Measurements from ENCODE around the gene PGLYRP2.

DNA sequence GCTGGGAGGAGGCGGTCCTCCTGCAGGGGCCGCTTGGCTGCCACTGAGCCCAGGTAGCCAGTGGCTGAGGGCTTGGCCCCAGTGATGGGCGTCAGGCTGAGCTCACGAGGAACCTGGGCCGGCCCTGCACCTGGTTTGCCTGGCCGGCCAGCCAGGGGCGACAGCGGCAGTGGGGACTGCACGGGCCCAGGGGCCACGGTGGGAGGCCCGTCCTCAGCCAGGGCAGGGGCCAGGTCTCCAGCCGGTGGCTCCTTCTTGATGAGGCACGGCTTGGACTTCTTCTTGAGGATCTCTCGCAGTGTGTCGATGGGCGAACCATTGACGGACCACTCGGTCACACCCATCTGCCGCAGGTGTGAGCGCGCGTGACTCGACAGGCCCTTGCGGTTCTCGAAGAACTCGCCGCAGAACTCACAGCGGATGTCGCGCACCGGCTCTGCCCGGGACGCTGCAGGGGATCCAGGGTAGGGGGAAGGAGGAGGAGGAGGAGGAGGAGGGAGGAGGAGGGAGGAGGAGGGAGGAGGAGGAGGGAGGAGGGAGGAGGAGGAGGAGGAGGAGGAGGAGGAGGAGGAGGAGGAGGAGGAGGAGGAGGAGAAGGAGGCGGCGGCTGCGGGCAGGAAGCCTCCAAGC lies 53.9 kb downstream of the PGLYRP2 start:
- TF ChIP-seq, protein P1, sequence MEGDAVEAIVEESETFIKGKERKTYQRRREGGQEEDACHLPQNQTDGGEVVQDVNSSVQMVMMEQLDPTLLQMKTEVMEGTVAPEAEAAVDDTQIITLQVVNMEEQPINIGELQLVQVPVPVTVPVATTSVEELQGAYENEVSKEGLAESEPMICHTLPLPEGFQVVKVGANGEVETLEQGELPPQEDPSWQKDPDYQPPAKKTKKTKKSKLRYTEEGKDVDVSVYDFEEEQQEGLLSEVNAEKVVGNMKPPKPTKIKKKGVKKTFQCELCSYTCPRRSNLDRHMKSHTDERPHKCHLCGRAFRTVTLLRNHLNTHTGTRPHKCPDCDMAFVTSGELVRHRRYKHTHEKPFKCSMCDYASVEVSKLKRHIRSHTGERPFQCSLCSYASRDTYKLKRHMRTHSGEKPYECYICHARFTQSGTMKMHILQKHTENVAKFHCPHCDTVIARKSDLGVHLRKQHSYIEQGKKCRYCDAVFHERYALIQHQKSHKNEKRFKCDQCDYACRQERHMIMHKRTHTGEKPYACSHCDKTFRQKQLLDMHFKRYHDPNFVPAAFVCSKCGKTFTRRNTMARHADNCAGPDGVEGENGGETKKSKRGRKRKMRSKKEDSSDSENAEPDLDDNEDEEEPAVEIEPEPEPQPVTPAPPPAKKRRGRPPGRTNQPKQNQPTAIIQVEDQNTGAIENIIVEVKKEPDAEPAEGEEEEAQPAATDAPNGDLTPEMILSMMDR (IDR thresholded peaks at IDR 0.05; ENCODE audit: poor library complexity) = no peak
- TF ChIP-seq EZH2 (IDR thresholded peaks at IDR 0.05; ENCODE audit: borderline replicate concordance) (no peak), EZH2phosphoT487 (IDR thresholded peaks at IDR 0.05; ENCODE audit: low read depth, severe bottlenecking, unreplicated experiment) (no peak)

Data from hepatocyte (in vitro differentiated cells).